Right ventricle myocardium inferior (tissue), 1 donor: Measurements from ENCODE around the gene PXN. TPM values are rescaled to one million over a fixed set of nuclear protein-coding genes. Genes with fewer than 3 reads are reported as not detected.

Source experiments
- ATAC-seq: fragments of 200-7000 bp; cut with Tn5 transposase; one replicate; pipeline ENCODE4 v1.9.1; 2020; ENCODE audit warnings: mild to moderate bottlenecking, moderate library complexity
- DNase-seq: peaks from one replicate; pipeline ENCODE4 v3.0.0; 2021; ENCODE audit errors: missing footprints
- intact Hi-C: fragments of 100-400 bp; cut with DNase I; formaldehyde crosslinking; loops from one replicate; pipeline ENCODE4 v1.11.0; 2022
- total RNA-seq: library from RNA; stranded (reverse); fragmentation: NEBNext Ultra II Directional; extraction: Animal tissue kit (Norgen Biotek cat#: 25700); gene quantifications from one replicate; pipeline ENCODE4 v1.2.1, GENCODE V29; 2021
- donor health status: DM: no; HTN: yes; CAD: no; lungs with severe emphysema.

Gene PXN
- total RNA-seq, 1 donor from 2014 or later, result 63.7 TPM

DNA sequence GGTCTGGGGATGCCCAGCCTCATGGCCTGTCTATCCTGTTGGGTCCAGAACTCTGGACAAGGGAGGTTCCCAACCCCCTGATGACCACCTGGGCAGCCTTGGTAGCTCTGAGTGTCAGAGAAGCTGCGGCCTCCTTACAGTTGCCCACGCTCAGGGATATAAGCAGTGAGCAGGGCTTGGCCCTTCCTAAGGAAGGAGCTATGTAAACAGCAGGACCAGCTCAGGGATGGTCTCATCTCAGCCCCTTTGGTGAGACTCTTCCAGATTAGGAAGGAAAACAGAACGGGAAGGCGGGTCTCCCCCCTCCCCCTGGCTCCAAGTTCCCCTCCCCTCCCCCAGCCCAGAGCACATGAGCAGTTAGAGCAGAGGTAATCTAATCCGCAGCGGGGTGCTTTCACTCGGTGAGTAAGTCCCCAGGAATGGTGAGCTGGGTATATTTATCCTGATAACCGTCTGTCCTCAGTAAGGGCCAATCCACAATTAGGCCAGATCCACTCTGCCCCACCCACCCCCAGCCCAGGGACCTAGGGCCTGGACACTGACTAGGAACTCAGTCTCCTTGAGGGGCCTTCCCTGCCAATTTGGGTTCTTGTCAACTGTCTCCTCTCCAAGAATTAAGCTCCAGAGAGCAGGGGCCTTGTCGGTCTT lies 35.1 kb downstream of the PXN start:
- intact Hi-C loops, result no loop called here
- ATAC-seq (peak; percentile 61), DNase-seq (peak; percentile 77)

GRCh38 chr12:120229487-120230325 lies 35.8 kb downstream of the PXN start:
- no peak for ATAC-seq
- intact Hi-C loops, result no loop called here
- DNase-seq, result peak; percentile 73

GRCh38 chr12:120229071-120229486 lies 36.5 kb downstream of the PXN start:
- no peak for DNase-seq
- ATAC-seq, result no peak
- intact Hi-C loops, result no loop called here

DNA sequence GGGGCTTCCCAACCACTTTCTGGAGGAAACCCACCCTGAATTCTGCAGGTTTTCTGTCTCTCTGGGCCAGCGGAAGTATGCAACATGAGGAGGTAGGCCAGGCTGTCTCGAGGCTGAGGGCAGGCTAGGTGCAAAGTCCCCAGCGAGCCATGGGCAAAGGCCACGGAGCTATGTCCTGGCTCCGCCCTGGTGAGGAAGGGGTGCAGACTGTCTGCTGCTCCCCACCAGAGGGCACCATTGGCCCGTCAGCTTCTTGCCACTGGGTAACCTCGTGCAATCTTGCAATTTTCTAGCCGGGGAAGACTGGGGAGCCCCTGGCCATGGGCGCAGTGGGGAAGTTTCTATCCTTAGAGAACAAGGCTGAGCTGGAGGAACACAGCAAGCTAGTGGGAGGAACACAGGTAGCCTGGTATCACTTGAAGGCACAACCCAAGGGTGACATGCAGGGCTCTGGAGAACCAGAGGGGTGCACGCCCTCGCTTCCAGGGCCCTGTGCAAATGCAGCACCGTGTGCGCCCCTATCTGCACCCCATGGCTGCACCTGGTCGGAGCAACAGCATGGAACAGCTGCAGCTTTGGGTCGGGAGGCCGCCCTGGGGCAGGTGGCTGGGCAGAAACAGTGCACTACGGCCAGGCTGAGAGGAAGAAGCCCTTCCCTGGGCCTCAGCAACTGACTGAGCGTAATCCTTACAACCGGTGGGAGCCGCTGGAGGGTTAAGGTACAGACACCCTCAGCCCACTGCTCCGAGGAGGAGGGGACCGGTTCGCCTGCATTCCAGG lies 37.0 kb downstream of the PXN start:
- peak; percentile 78 for ATAC-seq
- intact Hi-C loops, result loop anchor here (1.0 kb wide), 1 partner anchor 37 kb away; the partner anchor contains the start of gene PXN

DNA sequence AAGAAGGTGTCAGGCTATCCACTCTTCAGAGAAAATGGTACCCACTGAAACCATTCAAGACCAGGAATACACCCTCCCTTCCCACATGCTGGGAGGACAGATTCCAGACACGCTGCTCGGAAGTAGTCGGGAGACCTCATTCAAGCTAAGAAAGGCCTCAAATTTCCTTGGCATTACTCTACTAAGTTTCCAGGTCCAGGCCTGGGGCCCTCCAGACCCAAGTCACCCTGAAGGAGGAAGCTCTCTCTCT lies 37.6 kb downstream of the PXN start:
- intact Hi-C loops, result loop anchor here (1.0 kb wide), 1 partner anchor 37 kb away; the partner anchor contains the start of gene PXN
- DNase-seq (no peak), ATAC-seq (no peak)

More for the DNA sequence above, 37.0 kb downstream of the PXN start:
- peak; percentile 91 for DNase-seq

GRCh38 chr12:120227233-120228040 lies 38.1 kb downstream of the PXN start:
- ATAC-seq (no peak), DNase-seq (no peak)
- intact Hi-C loops, result loop anchor here (1.0 kb wide), 1 partner anchor 38 kb away; the partner anchor contains the start of gene PXN

GRCh38 chr12:120225852-120226640 lies 39.5 kb downstream of the PXN start:
- intact Hi-C loops, result no loop called here
- ATAC-seq, result no peak
- DNase-seq, result peak; percentile 76

DNA sequence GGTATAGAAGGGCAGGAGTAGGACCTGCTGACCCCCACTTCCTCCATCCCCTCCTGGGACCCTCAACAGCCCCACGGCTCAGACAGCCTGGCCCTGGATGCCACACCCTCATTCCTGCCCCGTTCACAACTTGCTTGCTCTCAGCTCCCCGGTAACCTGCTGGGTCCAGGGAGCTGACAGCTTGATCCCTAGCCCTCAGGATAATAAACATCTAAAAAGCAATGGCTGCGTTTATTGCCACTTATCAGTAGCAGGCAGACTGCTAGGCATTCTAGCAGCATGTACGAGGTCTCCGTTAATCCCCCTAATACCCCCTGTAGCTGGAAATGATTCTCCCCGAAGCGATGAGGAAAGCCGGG lies 40.4 kb downstream of the PXN start:
- ATAC-seq (no peak), DNase-seq (no peak)
- intact Hi-C loops, result no loop called here

DNA sequence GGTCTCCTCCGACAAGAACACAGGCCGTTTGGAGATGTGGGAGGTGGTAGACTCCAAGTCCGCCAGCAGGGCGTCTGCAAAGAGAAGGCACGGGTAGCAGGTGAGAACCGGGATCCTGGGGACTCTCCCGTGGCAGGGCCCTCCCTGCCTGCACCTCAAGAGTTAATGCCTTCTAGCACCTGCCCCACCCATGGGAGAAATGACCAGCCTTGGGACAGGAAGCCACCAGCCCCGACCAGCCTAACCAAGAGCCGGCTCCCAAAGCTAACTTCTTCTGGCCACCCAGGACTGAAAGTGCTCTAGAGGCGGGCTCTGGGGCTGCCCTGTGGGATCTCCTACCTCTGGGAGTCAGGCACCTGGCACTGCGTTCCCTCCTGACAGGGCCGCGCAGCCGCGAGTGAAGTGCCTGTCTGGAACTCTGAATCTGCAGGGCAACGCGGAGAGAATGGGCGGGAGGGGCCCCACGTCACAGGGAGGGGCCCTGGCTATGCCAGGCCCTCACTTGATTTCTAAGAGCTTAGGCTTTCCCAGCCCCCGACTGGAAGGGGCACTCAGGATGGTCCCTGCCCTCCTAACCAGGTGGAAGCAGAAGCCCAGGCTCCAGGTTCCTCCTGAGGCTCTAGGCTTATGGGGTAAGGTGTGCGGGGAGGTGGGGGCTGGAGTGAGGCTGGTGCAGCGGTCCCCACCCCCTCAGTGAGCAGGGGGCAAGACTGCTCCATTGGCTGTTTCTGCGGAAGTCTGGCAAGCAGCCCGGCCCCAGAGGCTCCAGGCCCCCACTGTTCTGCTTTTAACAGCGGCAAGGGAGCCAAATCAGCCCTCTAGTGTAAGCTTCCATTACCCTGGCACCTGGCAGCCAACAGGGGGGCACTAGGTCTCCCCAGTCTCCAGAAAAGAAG lies 41.0 kb downstream of the PXN start:
- intact Hi-C loops, result no loop called here
- peak; percentile 80 for DNase-seq
- ATAC-seq, result peak; percentile 38

- intact Hi-C loops, result no loop called here
- ATAC-seq, result no peak
- no peak for DNase-seq
Measured at GRCh38 chr12:120223458-120224303, 41.8 kb downstream of the PXN start.

GRCh38 chr12:120222288-120222832 lies 43.2 kb downstream of the PXN start:
- no peak for DNase-seq
- no peak for ATAC-seq
- intact Hi-C loops, result no loop called here

DNA sequence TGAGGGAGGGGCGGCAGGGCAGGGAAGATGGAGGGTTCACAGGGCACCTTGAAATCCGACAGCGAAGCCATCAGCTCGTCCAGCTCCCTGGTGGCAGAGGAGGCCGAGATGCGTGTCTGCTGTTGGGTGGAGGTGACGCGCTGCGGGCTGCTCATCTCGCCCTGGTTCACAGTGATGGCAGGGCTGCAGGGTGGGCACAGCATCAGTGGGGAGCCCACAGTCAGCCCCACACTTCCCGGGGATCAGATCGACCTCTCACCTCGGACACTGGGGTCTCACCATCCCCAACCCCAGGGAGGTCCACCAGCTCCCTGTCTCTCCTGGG lies 44.0 kb downstream of the PXN start:
- intact Hi-C loops, result no loop called here
- no peak for ATAC-seq

DNA sequence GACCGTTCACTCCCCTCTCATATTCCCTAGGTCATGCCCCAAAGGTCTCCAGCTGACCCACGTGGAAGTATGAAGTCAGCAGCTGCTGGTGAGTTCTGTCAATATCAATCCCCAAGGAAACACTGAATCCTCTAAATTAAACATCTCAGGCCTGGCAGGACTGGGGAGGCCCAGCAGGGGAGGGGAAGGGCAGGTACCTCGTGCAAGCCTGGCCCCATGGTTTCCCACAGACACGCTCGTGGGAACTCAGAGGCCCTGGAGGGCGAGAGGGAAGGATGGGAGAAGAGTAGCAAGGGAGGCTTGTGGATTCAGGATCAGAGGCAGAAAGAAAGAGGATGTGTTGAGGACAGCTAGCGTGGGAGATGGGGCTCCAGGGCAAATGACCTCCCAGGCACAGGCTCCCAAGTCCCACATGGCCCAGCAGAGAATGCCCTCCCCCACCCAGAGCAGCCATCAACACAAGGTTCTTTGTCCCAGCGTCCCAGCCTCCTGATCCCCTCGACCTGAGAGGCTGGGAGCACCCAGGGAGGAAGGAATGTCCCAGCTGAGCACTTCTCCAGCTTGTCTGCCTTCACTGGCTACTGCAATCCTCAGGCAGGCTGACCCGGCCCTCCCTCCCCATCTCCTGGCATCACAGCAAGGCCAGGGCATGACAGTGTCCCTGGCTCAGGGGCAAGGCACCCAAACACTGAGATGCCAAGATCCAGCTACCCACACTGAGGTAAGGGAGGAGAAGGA lies 44.5 kb downstream of the PXN start:
- intact Hi-C loops, result no loop called here
- DNase-seq (no peak), ATAC-seq (no peak)

More for the DNA sequence above, 44.0 kb downstream of the PXN start:
- DNase-seq, result no peak

DNA sequence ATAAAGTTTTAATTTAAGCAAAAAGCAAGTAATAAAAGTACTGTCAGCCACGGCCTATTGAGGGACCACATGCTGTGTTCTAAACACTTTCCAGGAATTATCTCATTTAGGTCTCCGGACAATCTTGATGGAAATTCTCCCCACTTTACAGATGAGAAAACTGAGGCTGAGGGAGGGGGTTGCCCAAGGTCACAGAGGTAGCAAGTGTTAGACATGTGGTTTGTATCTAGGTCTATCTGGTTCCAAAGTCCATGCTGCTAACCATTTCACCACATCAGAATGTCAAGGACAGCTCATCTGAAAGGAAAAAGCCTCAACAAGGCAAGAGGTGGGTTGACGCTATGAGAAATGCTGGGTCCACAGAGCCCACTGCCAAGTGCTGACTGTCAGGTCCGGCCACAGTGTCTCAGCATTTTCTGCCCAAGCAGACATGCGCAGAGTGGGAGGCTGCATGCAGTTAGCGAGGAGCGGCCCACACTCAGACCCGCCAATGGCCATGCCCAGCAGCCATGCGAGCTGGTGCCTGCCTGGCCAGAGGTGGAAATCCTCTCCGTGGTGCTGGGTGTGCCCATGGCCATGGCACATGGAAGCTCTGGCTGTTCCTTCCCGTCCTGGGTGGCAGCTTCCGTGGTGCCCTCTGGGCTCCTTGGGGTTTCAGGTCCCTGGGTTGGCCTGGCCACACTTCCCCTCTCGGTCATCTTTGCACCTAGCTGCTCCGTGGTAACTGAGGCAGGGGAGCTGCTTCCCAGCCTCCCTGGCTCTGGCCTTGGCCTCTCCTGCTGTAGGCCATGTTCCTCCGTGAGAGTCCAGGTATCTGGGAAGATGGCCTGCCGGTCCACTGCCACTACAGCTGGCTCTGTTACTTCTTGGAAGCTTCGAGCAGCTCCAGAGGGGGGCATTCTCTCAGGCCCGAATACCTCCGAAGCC lies 46.6 kb downstream of the PXN start:
- DNase-seq, result no peak
- intact Hi-C loops, result no loop called here
- ATAC-seq, result no peak
